ENCODE measurements around the gene NGEF.

NGEF gene

DNA sequence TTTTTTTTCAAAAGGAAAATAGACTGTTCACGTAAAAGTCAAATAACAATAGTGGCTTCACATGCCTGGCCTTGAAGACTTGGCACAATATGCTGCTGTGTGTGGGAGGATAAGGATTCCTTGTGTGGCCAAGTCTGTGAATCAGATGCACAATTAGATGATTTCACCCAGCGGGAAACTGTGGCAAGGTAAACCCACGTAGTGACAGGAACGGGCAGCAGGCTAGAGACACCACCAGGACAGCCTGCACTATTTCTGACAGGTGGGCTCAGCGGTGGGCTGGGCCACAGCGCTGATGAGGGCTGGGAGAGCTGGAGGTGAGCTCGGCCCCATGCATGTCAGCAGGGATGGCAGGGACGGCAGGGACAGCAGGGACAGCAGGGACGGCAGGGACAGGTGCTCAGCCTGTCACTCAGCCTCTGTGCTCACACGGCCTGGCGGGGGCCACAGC, 121.4 kb downstream of the NGEF start:
- peak; percentile 36 for TF ChIP-seq EGR1 (IDR thresholded peaks at IDR 0.05)
- no peak for TF ChIP-seq TEAD4 (IDR thresholded peaks at IDR 0.05)

DNA sequence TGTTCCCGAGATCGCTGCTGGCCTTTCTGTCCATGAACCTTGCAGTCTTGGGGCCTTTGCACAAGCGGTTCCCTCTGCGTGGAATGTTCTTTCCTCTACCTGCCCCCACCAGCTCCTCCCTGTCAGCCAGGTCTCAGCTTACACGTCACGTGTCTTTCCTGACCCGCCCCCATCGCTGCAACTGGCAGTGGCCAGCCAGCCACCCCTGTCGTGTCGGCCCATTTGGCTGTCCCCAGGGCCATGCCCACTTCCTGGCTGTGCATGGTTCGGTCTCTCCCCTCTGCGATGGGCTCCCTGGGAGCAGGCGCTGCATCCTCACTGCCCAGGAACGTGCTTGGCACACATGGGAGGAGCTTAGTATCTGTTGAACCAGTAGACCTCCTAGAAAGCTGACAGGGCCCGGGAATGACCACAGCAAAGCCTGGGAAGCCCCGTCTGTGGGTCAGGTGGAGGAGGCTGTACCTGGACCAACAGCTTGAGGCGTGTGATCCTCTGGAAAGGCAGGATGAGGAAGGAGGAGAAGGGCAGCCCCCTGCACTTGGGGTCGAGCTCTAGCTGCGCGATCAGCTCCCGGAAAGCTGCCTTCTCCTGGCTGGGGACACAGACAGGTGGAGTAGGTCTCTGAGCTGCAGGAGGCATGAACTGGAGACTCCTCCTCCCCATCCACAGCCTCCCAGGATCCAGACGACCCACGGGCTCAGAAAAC, 122.0 kb downstream of the NGEF start:
- TF ChIP-seq RAD21 (IDR thresholded peaks at IDR 0.05; ENCODE audit: low read depth): peak; percentile 43; the same call in 1 of the 2 replicates
- TF ChIP-seq EGR1 (IDR thresholded peaks at IDR 0.05): 0 out of 2 replicates have a peak, but pooled peaks have one; percentile 13
- no peak; the same call in 1 of the 2 replicates for TF ChIP-seq TAF1 (IDR thresholded peaks at IDR 0.05; ENCODE audit: low read depth)
- TF ChIP-seq ZBTB7A (IDR thresholded peaks at IDR 0.05; ENCODE audit: low read depth): 0 out of 2 replicates have a peak, but pooled peaks have one; percentile 47
- TF ChIP-seq, protein P1, sequence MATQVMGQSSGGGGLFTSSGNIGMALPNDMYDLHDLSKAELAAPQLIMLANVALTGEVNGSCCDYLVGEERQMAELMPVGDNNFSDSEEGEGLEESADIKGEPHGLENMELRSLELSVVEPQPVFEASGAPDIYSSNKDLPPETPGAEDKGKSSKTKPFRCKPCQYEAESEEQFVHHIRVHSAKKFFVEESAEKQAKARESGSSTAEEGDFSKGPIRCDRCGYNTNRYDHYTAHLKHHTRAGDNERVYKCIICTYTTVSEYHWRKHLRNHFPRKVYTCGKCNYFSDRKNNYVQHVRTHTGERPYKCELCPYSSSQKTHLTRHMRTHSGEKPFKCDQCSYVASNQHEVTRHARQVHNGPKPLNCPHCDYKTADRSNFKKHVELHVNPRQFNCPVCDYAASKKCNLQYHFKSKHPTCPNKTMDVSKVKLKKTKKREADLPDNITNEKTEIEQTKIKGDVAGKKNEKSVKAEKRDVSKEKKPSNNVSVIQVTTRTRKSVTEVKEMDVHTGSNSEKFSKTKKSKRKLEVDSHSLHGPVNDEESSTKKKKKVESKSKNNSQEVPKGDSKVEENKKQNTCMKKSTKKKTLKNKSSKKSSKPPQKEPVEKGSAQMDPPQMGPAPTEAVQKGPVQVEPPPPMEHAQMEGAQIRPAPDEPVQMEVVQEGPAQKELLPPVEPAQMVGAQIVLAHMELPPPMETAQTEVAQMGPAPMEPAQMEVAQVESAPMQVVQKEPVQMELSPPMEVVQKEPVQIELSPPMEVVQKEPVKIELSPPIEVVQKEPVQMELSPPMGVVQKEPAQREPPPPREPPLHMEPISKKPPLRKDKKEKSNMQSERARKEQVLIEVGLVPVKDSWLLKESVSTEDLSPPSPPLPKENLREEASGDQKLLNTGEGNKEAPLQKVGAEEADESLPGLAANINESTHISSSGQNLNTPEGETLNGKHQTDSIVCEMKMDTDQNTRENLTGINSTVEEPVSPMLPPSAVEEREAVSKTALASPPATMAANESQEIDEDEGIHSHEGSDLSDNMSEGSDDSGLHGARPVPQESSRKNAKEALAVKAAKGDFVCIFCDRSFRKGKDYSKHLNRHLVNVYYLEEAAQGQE (IDR thresholded peaks at IDR 0.05; ENCODE audit: low read depth): no peak
- no peak; the same call in 1 of the 2 replicates for TF ChIP-seq CEBPB (IDR thresholded peaks at IDR 0.05)
- TF ChIP-seq, protein P2, sequence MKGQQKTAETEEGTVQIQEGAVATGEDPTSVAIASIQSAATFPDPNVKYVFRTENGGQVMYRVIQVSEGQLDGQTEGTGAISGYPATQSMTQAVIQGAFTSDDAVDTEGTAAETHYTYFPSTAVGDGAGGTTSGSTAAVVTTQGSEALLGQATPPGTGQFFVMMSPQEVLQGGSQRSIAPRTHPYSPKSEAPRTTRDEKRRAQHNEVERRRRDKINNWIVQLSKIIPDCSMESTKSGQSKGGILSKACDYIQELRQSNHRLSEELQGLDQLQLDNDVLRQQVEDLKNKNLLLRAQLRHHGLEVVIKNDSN (IDR thresholded peaks at IDR 0.05): peak; percentile 96
- TF ChIP-seq YY1 (IDR thresholded peaks at IDR 0.05; ENCODE audit: low read depth): peak; percentile 65; the same call in 1 of the 2 replicates
- TF ChIP-seq FOXM1 (IDR thresholded peaks at IDR 0.05; ENCODE audit: borderline replicate concordance, low read depth): no peak
- peak; percentile 81 for TF ChIP-seq EP300 (IDR thresholded peaks at IDR 0.05; ENCODE audit: borderline replicate concordance)
- peak; percentile 58 for TF ChIP-seq NFIC (IDR thresholded peaks at IDR 0.05)
- TF ChIP-seq CREB1 (IDR thresholded peaks at IDR 0.05; ENCODE audit: low read depth): no peak
- TF ChIP-seq TEAD4 (IDR thresholded peaks at IDR 0.05): peak; percentile 88
- peak; percentile 85 for TF ChIP-seq TCF12 (IDR thresholded peaks at IDR 0.05; ENCODE audit: low read depth)
- TF ChIP-seq, protein P3, sequence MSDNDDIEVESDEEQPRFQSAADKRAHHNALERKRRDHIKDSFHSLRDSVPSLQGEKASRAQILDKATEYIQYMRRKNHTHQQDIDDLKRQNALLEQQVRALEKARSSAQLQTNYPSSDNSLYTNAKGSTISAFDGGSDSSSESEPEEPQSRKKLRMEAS (IDR thresholded peaks at IDR 0.05): peak; percentile 88

DNA sequence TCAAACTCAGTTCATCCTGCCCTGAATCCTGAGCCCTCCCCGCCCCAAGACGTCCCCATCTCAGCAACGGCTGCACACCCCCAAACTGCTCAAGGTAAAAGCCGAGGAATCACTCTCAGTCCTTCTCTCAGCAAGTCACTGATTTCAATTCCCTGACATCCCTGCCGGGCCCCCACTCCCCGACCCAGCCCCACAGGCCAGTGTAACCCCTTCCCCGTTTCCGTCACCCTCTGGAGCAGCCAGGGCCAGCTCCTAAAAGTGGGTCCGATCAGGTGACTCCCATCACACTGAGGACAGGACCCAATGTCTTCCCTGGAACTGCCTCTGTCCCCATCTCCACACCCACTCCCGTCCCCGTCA, 122.5 kb downstream of the NGEF start:
- no peak for TF ChIP-seq YY1 (IDR thresholded peaks at IDR 0.05; ENCODE audit: low read depth)
- no peak for TF ChIP-seq TEAD4 (IDR thresholded peaks at IDR 0.05)
- no peak for TF ChIP-seq EGR1 (IDR thresholded peaks at IDR 0.05)
- TF ChIP-seq, protein P3 (IDR thresholded peaks at IDR 0.05): no peak
- TF ChIP-seq NFIC (IDR thresholded peaks at IDR 0.05): no peak
- 0 out of 2 replicates have a peak, but pooled peaks have one; percentile 27 for TF ChIP-seq ZBTB7A (IDR thresholded peaks at IDR 0.05; ENCODE audit: low read depth)

DNA sequence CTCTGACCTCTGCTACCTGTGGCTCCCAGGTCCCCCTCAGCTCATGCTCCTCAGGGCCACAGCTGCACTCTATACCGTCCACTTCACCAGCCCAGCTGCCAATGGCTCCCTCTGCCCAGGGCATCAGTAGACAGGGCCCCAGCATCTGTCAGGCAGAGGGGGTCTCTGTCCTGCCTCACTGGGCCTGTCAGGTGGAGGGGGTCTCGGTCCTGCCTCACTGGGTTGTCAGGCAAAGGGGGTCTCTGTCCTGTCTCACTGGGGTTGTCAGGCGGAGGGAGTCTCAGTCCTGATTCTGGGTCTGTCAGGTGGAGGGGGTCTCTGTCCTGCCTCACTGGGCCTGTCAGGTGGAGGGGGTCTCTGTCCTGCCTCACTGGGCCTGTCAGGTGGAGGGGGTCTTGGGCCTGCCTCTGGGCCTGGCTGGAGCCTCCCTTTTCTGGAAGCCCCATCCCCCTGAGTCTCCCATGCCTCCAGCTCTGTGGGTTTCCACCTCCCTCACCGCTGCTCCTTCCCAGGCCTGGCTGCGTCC, 123.1 kb downstream of the NGEF start:
- TF ChIP-seq, protein P3 (IDR thresholded peaks at IDR 0.05): no peak

DNA sequence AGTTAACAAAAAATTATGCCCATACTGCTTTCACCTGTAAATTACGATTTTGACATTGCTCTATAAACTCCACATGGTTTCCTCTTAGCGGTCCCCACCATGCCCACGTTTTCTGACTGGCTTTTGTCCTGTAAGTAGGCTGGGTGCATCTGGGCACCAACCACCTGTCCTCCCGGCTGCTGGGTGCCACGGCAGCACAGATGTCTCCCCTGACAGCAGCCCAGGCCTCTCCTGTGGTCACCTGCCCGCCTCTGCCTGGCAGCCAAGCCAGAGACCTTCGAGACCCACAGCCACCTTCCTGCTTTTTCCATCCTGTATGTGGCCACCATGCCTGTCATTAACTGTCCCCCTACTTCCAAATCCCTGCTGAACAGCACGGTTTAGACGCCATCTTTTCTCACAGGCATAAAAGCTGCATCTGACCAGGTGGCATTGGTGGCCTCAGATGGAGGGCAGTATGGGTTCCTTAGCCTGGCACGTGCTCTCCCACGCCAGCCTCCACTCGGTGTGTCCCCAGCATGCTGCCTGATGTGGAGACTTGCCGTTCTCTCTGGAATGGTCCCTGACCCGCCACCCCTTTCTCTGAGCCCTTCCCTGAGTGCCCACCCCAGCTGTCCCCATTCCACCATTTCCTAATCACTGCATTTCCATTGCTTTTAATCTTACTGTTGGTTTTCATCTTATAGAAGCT, 124.1 kb downstream of the NGEF start:
- no peak for TF ChIP-seq NFIC (IDR thresholded peaks at IDR 0.05)
- TF ChIP-seq TEAD4 (IDR thresholded peaks at IDR 0.05): no peak
- TF ChIP-seq FOXM1 (IDR thresholded peaks at IDR 0.05; ENCODE audit: borderline replicate concordance, low read depth): no peak
- TF ChIP-seq, protein P2 (IDR thresholded peaks at IDR 0.05): no peak
- no peak for TF ChIP-seq EGR1 (IDR thresholded peaks at IDR 0.05)
- no peak for TF ChIP-seq TAF1 (IDR thresholded peaks at IDR 0.05; ENCODE audit: low read depth)

DNA sequence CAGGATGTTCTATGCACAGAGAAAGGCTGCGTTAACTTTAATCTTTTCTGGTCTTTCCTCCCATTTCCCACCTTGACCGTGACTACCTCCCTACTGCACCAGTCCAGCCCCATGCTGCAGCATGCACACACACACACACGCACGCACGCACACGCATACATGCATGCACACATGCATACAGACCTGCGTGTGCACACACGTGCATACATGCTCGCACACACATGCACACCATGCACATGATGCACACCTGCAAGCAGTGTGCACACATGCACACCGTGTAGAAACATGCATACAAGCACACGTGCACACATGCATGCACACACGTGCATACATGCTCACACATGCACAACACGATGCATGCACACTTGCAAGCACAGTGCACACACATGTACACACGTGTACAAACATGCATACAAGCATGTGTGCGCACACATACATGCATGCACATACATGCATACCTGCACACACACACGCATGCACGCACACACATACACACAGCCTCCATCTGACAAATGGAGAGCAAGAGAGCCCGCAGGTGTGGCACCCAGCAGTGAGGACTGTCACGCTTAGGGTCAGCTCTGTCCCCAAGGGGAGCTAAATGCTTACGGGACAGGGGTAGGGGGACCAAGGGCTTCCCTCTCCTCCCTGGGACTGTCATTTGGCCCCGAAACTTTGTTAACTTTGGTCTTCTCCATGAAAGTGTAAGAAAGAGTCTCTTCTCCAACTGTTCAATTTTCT, 124.8 kb downstream of the NGEF start:
- no peak for TF ChIP-seq YY1 (IDR thresholded peaks at IDR 0.05; ENCODE audit: low read depth)
- TF ChIP-seq TCF12 (IDR thresholded peaks at IDR 0.05; ENCODE audit: low read depth): no peak
- TF ChIP-seq RAD21 (IDR thresholded peaks at IDR 0.05; ENCODE audit: low read depth): no peak
- no peak for TF ChIP-seq EGR1 (IDR thresholded peaks at IDR 0.05)
- TF ChIP-seq FOXM1 (IDR thresholded peaks at IDR 0.05; ENCODE audit: borderline replicate concordance, low read depth): no peak
- TF ChIP-seq EP300 (IDR thresholded peaks at IDR 0.05; ENCODE audit: borderline replicate concordance): no peak
- TF ChIP-seq, protein P3 (IDR thresholded peaks at IDR 0.05): no peak
